RWPE2 (cell line): ENCODE data around the gene ERBB4.
A peak's percentile ranks its signal among the peaks of the same experiment; 100 is the strongest.

Source experiments
- ATAC-seq: fragments of 200-7000 bp; cut with Tn5 transposase; 3 replicates; pipeline ENCODE4 v1.9.1; 2021; ENCODE audit warnings: low read depth
- DNase-seq: peaks from one replicate; pipeline ENCODE4 v3.0.0-alpha.2; 2020; ENCODE audit warnings: low spot score
- H3K27ac ChIP-seq: fragments of 450-650 bp; 2 replicates; pipeline ENCODE4 v1.5.1; 2017; ENCODE audit warnings: mild to moderate bottlenecking; ENCODE audit not compliant: poor library complexity, severe bottlenecking
- H3K27me3 ChIP-seq: fragments of 250-450 bp; sonication (Bioruptor Pico); 2 replicates; pipeline ENCODE4 v1.5.1; 2021; ENCODE audit warnings: mild to moderate bottlenecking, moderate library complexity; ENCODE audit not compliant: insufficient read depth, poor library complexity, severe bottlenecking
- H3K36me3 ChIP-seq: fragments of 250-450 bp; sonication (Bioruptor Pico); 2 replicates; pipeline ENCODE4 v1.5.1; 2020; ENCODE audit warnings: low read depth, mild to moderate bottlenecking, moderate library complexity
- H3K4me1 ChIP-seq: fragments of 250-450 bp; sonication (Bioruptor Pico); 2 replicates; pipeline ENCODE4 v1.5.1; 2021; ENCODE audit warnings: mild to moderate bottlenecking, moderate library complexity; ENCODE audit not compliant: insufficient read depth, poor library complexity, severe bottlenecking
- H3K4me3 ChIP-seq: fragments of 250-450 bp; sonication (Bioruptor Pico); 2 replicates; pipeline ENCODE4 v1.5.1; 2021; ENCODE audit warnings: mild to moderate bottlenecking, moderate library complexity; ENCODE audit not compliant: severe bottlenecking
- H3K9me3 ChIP-seq: fragments of 250-450 bp; sonication (Bioruptor Pico); 2 replicates; pipeline ENCODE4 v1.5.1; 2021; ENCODE audit warnings: mild to moderate bottlenecking, moderate library complexity; ENCODE audit not compliant: severe bottlenecking
- TF ChIP-seq, protein P1 (sequence below): fragments of 450-650 bp; IDR thresholded peaks from one replicate; pipeline ENCODE4 v1.5.1; 2017; ENCODE audit warnings: mild to moderate bottlenecking, moderate library complexity; ENCODE audit not compliant: poor library complexity, severe bottlenecking

ERBB4 gene

DNA sequence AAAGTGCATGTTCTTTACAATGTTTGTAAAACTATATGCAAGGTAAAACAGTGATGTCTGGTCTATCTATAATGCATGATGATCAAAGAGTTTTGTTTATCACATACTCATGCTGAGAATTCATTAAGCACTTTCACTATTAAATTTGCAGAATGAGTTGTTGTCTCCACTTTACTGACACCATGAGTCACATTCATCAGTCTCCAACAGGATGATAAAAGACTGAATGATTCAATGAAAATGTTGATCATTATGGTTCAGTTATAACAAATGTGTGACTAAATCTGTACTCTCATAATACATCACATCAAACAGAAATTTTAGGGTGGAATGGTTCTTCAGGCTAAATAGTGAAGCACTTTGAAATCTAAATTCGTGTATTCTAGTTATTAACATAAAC, 129.0 kb downstream of the ERBB4 start:
- TF ChIP-seq, protein P1, sequence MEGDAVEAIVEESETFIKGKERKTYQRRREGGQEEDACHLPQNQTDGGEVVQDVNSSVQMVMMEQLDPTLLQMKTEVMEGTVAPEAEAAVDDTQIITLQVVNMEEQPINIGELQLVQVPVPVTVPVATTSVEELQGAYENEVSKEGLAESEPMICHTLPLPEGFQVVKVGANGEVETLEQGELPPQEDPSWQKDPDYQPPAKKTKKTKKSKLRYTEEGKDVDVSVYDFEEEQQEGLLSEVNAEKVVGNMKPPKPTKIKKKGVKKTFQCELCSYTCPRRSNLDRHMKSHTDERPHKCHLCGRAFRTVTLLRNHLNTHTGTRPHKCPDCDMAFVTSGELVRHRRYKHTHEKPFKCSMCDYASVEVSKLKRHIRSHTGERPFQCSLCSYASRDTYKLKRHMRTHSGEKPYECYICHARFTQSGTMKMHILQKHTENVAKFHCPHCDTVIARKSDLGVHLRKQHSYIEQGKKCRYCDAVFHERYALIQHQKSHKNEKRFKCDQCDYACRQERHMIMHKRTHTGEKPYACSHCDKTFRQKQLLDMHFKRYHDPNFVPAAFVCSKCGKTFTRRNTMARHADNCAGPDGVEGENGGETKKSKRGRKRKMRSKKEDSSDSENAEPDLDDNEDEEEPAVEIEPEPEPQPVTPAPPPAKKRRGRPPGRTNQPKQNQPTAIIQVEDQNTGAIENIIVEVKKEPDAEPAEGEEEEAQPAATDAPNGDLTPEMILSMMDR, result no peak
- Histone ChIP-seq H3K9me3 (no peaks in the 10 kb centered on the region), H3K4me1 (no peaks in the 10 kb centered on the region), H3K36me3 (no peaks in the 10 kb centered on the region), H3K27me3 (no peaks in the 10 kb centered on the region), H3K27ac (no peak overlapping the region), H3K4me3 (no peak overlapping the region)
- ATAC-seq (0 out of 3 replicates have a peak, but pooled peaks have one; percentile 29), DNase-seq (no peak)

DNA sequence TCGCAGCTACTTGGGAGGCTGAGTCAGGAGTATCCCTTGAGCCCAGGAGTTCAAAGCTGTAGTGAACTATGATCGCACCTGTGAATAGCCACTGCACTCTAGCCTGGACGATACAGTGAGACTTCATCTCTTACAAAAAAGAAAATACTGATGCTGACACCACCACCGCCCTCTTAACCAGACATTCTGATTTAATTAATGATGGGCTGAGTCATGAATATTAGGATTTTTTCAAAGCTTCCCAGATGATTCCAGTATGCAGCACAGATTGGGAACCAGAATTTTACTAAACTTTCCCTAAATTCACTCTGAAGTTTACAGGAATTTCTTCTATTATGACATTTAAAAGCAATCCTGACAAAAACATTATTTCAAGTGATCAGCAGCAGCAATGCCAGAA, 130.1 kb downstream of the ERBB4 start:
- DNase-seq (no peak), ATAC-seq (no peak)
- H3K4me3 ChIP-seq, result no peak overlapping the region
- no peaks in the 10 kb centered on the region for H3K27me3 ChIP-seq
- H3K4me1 ChIP-seq, result no peaks in the 10 kb centered on the region
- no peaks in the 10 kb centered on the region for H3K9me3 ChIP-seq
- no peaks in the 10 kb centered on the region for H3K36me3 ChIP-seq
- TF ChIP-seq, protein P1, result no peak
- H3K27ac ChIP-seq, result no peak overlapping the region

DNA sequence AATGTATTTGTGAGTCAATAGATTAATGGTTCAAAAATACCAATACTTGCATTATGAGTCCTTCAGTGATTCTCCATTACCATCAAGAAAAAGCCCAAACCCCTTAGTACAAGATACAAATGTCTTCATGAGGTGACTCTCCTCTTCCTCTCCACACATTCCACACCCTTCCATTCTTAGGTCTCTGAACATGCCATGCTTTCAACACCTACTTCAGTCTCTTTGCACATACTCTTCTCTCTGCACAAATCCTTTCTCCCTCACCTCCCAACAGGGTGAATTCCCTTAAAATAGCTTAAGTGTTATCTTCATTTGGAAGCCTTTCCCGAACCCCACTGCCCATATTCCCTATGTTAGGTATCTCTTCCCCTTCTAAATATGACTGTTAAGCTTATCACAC, 131.9 kb downstream of the ERBB4 start:
- ATAC-seq (no peak), DNase-seq (no peak)
- Histone ChIP-seq H3K4me1 (no peaks in the 10 kb centered on the region), H3K36me3 (no peaks in the 10 kb centered on the region), H3K4me3 (no peak overlapping the region), H3K27me3 (no peaks in the 10 kb centered on the region), H3K9me3 (no peaks in the 10 kb centered on the region), H3K27ac (no peak overlapping the region)
- TF ChIP-seq, protein P1, result no peak

DNA sequence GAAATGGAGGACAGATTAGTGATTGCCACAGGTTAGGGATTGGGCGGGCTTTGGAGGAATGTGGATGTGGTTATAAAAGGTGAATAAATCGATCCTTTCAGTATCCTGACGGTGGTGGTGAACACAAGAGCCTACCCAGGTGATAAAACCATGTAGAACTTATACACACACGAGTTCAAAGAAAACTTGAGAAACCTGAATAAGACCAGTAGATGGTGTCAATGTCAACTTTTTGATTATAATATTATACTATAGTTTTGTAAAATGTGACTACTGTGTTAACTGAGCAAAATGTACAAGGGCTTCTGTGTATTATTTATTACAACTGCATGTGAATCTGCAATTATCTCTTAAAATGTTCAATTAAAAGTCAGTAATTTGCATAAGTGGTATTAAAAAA, 136.3 kb downstream of the ERBB4 start:
- DNase-seq, result no peak
- H3K36me3 ChIP-seq, result no peaks in the 10 kb centered on the region
- H3K27ac ChIP-seq, result no peak overlapping the region
- no peak overlapping the region for H3K4me3 ChIP-seq
- TF ChIP-seq, protein P1, result peak; percentile 29
- H3K9me3 ChIP-seq, result no peaks in the 10 kb centered on the region
- no peaks in the 10 kb centered on the region for H3K4me1 ChIP-seq
- H3K27me3 ChIP-seq, result no peaks in the 10 kb centered on the region
- ATAC-seq, result 0 out of 3 replicates have a peak, but pooled peaks have one; percentile 40

DNA sequence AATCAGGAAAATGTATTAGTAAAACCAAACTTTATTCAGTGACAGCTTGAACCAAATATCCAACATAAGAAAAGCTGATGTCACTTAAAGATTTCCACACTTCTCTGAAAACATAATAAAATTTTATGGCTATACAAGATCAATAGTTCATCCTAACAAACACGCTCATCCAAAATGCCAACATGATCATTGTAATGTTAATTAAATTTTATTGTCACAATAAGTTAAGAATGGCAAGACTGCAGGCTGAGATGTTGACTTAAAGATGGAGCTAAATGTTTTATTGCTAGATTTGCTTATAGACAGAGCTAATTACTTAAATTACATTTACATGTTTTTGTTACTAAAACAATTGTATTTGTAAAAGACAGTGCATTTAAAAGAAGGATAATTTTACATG, 140.3 kb downstream of the ERBB4 start:
- H3K9me3 ChIP-seq, result no peaks in the 10 kb centered on the region
- no peaks in the 10 kb centered on the region for H3K36me3 ChIP-seq
- ATAC-seq, result no peak

More for the DNA sequence above, 140.3 kb downstream of the ERBB4 start:
- Histone ChIP-seq H3K4me1 (no peaks in the 10 kb centered on the region), H3K27me3 (no peaks in the 10 kb centered on the region), H3K27ac (no peak overlapping the region), H3K4me3 (no peak overlapping the region)
- TF ChIP-seq, protein P1, result no peak
- no peak for DNase-seq
